GM23338 (cell line): Measurements from ENCODE around the gene FBXW4.

Source experiments
- CREB1 ChIP-seq: fragments of 250-450 bp; sonication (Bioruptor Pico); IDR thresholded peaks from 2 replicates; pipeline ENCODE4 v1.5.0; 2020; ENCODE audit warnings: low read depth, mild to moderate bottlenecking, moderate library complexity
- EZH2 ChIP-seq: fragments of 200-600 bp; sonication (generic); IDR thresholded peaks from one replicate; pipeline ENCODE4 v1.8.0; 2017; ENCODE audit warnings: antibody characterized with exemption, mild to moderate bottlenecking, low read depth; ENCODE audit not compliant: unreplicated experiment
- EZH2phosphoT487 ChIP-seq: fragments of 200-600 bp; sonication (generic); IDR thresholded peaks from one replicate; pipeline ENCODE4 v1.8.1; 2018; ENCODE audit warnings: antibody characterized with exemption; ENCODE audit not compliant: unreplicated experiment
- JUNB ChIP-seq: IDR thresholded peaks from one replicate; pipeline ENCODE4 v1.6.1; 2016; ENCODE audit warnings: antibody characterized with exemption; ENCODE audit not compliant: unreplicated experiment
- POLR2AphosphoS5 ChIP-seq: IDR thresholded peaks from 2 replicates; pipeline ENCODE4 v1.6.1; 2016; ENCODE audit warnings: antibody characterized with exemption, low read depth
- TF ChIP-seq, protein P1 (sequence below), 2 experiments: fragments of 200-600 bp in 1 of 2; sonication (generic) in 1 of 2; conservative IDR thresholded peaks; 2 replicates each; pipeline versions ENCODE4 v1.5.1 to v1.6.1; 2016 to 2017; ENCODE audit warnings: antibody characterized with exemption in 2 of 2, low read depth in 2 of 2, mild to moderate bottlenecking in 2 of 2, moderate library complexity in 1 of 2
- TF ChIP-seq, protein P2 (sequence below): IDR thresholded peaks from one replicate; pipeline ENCODE4 v1.6.1; 2018; ENCODE audit warnings: antibody characterized with exemption; ENCODE audit not compliant: unreplicated experiment
- TF ChIP-seq, protein P3 (sequence below): fragments of 250-450 bp; sonication (Bioruptor Pico); IDR thresholded peaks from 2 replicates; pipeline ENCODE4 v1.5.0; 2020; ENCODE audit warnings: mild to moderate bottlenecking, moderate library complexity

DNA sequence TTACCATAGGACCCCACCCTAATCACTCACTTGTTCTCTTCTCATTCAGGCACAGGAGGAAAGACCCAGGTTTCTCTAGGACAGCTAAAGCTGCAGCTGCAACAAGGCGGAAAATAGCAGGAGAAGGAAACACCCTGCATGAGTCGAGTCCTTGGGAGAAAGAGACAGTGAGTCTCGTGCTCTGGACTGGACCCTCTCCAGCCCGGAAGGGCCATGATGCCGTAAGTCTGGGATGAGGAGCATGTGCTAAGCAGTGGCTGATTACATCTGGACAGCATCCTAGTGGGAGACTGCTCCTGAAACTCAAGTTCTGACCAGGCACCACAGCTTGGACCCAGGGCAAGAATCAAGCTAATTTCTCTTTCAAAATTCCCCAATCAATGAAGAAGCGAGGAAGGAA is 39.4 kb downstream of the FBXW4 start:
- TF ChIP-seq CREB1 (CRISPR knock-in tag) (no peak), POLR2AphosphoS5 (no peak), EZH2phosphoT487 (no peak), EZH2 (no peak), JUNB (no peak)
- TF ChIP-seq, protein P1, sequence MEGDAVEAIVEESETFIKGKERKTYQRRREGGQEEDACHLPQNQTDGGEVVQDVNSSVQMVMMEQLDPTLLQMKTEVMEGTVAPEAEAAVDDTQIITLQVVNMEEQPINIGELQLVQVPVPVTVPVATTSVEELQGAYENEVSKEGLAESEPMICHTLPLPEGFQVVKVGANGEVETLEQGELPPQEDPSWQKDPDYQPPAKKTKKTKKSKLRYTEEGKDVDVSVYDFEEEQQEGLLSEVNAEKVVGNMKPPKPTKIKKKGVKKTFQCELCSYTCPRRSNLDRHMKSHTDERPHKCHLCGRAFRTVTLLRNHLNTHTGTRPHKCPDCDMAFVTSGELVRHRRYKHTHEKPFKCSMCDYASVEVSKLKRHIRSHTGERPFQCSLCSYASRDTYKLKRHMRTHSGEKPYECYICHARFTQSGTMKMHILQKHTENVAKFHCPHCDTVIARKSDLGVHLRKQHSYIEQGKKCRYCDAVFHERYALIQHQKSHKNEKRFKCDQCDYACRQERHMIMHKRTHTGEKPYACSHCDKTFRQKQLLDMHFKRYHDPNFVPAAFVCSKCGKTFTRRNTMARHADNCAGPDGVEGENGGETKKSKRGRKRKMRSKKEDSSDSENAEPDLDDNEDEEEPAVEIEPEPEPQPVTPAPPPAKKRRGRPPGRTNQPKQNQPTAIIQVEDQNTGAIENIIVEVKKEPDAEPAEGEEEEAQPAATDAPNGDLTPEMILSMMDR (conservative IDR thresholded peaks at IDR 0.05; ENCODE audit: low read depth in 2 of 2), result no peak
- TF ChIP-seq, protein P2, sequence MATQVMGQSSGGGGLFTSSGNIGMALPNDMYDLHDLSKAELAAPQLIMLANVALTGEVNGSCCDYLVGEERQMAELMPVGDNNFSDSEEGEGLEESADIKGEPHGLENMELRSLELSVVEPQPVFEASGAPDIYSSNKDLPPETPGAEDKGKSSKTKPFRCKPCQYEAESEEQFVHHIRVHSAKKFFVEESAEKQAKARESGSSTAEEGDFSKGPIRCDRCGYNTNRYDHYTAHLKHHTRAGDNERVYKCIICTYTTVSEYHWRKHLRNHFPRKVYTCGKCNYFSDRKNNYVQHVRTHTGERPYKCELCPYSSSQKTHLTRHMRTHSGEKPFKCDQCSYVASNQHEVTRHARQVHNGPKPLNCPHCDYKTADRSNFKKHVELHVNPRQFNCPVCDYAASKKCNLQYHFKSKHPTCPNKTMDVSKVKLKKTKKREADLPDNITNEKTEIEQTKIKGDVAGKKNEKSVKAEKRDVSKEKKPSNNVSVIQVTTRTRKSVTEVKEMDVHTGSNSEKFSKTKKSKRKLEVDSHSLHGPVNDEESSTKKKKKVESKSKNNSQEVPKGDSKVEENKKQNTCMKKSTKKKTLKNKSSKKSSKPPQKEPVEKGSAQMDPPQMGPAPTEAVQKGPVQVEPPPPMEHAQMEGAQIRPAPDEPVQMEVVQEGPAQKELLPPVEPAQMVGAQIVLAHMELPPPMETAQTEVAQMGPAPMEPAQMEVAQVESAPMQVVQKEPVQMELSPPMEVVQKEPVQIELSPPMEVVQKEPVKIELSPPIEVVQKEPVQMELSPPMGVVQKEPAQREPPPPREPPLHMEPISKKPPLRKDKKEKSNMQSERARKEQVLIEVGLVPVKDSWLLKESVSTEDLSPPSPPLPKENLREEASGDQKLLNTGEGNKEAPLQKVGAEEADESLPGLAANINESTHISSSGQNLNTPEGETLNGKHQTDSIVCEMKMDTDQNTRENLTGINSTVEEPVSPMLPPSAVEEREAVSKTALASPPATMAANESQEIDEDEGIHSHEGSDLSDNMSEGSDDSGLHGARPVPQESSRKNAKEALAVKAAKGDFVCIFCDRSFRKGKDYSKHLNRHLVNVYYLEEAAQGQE, result no peak
- TF ChIP-seq, protein P3, sequence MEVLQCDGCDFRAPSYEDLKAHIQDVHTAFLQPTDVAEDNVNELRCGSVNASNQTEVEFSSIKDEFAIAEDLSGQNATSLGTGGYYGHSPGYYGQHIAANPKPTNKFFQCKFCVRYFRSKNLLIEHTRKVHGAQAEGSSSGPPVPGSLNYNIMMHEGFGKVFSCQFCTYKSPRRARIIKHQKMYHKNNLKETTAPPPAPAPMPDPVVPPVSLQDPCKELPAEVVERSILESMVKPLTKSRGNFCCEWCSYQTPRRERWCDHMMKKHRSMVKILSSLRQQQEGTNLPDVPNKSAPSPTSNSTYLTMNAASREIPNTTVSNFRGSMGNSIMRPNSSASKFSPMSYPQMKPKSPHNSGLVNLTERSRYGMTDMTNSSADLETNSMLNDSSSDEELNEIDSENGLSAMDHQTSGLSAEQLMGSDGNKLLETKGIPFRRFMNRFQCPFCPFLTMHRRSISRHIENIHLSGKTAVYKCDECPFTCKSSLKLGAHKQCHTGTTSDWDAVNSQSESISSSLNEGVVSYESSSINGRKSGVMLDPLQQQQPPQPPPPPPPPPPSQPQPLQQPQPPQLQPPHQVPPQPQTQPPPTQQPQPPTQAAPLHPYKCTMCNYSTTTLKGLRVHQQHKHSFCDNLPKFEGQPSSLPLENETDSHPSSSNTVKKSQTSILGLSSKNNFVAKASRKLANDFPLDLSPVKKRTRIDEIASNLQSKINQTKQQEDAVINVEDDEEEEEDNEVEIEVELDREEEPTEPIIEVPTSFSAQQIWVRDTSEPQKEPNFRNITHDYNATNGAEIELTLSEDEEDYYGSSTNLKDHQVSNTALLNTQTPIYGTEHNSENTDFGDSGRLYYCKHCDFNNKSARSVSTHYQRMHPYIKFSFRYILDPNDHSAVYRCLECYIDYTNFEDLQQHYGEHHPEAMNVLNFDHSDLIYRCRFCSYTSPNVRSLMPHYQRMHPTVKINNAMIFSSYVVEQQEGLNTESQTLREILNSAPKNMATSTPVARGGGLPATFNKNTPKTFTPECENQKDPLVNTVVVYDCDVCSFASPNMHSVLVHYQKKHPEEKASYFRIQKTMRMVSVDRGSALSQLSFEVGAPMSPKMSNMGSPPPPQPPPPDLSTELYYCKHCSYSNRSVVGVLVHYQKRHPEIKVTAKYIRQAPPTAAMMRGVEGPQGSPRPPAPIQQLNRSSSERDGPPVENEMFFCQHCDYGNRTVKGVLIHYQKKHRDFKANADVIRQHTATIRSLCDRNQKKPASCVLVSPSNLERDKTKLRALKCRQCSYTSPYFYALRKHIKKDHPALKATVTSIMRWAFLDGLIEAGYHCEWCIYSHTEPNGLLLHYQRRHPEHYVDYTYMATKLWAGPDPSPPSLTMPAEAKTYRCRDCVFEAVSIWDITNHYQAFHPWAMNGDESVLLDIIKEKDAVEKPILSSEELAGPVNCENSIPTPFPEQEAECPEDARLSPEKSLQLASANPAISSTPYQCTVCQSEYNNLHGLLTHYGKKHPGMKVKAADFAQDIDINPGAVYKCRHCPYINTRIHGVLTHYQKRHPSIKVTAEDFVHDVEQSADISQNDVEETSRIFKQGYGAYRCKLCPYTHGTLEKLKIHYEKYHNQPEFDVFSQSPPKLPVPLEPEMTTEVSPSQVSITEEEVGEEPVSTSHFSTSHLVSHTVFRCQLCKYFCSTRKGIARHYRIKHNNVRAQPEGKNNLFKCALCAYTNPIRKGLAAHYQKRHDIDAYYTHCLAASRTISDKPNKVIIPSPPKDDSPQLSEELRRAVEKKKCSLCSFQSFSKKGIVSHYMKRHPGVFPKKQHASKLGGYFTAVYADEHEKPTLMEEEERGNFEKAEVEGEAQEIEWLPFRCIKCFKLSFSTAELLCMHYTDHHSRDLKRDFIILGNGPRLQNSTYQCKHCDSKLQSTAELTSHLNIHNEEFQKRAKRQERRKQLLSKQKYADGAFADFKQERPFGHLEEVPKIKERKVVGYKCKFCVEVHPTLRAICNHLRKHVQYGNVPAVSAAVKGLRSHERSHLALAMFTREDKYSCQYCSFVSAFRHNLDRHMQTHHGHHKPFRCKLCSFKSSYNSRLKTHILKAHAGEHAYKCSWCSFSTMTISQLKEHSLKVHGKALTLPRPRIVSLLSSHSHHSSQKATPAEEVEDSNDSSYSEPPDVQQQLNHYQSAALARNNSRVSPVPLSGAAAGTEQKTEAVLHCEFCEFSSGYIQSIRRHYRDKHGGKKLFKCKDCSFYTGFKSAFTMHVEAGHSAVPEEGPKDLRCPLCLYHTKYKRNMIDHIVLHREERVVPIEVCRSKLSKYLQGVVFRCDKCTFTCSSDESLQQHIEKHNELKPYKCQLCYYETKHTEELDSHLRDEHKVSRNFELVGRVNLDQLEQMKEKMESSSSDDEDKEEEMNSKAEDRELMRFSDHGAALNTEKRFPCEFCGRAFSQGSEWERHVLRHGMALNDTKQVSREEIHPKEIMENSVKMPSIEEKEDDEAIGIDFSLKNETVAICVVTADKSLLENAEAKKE (CRISPR knock-in tag), result no peak
